ENCODE results near the gene ATP2C2.
"Not testable (repeated sequence)": the region's sequence is repeated elsewhere in the genome, so short reads cannot be mapped to it uniquely, and the experiment has no call there.

Gene ATP2C2

DNA sequence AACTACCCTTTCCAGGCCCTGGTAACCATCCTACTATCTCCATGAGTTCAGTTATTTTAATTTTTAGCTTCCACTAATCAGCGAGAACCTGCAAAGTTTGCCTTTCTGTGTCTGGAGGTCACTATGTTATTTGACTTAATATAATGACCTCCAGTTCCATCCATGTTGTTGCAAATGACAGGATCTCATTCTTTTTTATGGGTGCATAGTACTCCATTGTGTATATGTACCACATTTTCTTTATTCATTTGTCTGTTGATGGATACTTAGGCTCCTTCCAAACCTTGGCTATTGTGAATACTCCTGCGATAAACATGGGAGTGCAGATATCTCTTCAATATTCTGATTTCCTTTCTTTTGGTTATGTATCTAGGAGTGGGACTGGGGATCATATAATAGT, 31.6 kb downstream of the ATP2C2 start:
- not testable (repeated sequence) for DNase-seq

GRCh38 chr16:84403435-84403834, 35.1 kb downstream of the ATP2C2 start:
- DNase-seq = not testable (repeated sequence)

GRCh38 chr16:84404324-84404723, 36.0 kb downstream of the ATP2C2 start:
- DNase-seq = no peak

- no peak for DNase-seq
Measured at GRCh38 chr16:84404936-84405639, 36.8 kb downstream of the ATP2C2 start.

DNA sequence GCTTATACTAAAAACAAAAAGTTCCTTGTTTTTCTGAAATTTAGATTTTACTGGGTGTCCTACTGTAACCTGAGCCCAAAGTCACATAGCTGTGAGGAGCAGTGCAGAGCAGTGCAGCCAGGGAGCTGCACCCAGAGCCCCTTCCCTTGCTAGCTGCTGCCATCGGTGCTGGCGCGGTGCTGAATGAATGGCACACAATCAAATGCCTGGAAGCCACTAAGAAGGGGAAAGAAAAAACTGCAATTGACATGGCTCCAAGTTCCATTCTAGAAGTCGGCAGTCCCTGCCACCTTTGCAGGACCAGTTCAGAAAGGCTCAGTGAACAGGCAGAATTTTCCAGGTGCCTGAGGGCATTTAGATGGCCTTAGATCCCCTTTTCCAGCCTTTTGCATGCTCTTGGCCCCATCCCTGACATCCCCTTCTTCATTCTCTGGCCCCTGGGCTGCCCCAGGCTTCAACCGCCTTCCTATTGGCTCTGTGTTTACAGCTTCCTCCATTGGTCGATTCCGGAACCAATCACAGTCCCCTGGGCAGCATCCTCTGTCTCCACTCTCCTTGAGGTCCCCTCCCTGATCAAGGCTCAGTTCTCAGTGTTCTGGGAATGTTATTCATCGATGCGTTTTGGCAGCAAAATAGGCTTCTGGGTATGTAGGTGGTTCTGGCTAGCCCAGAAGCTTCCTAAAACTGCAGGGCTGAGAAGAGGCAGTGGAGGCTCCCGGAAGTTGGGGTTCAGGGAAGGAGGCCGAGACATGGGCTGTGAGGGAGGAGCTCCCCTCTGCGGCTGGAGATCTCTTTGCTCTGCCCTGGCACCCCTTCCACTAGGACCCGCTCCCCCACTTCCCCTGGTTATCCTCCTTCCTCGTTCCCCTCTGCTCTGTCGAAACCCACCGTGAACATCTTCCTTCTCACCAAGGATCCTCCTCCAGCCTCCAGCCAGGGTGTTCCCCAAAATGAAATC, 37.9 kb downstream of the ATP2C2 start:
- DNase-seq = no peak

- no peak for DNase-seq
Measured at GRCh38 chr16:84407588-84408313, 39.4 kb downstream of the ATP2C2 start.

DNA sequence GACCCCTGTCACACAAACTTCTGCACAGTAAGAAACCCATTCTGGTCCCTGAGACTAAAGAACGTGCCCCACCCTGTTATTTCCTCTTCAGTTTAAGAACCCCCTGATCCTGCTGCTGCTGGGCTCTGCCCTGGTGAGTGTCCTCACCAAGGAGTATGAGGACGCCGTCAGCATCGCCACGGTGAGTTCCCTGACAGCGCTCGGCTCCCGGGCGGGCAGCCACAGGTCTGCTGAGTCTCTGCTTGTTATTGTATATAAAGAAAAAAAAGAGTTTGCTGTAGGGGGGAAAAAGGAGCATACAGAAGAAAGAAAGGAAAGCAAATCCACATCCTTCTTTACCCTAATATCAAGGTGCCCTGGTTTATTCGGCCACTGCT, 40.0 kb downstream of the ATP2C2 start:
- DNase-seq = no peak

- no peak for DNase-seq
Measured at GRCh38 chr16:84408856-84409255, 40.5 kb downstream of the ATP2C2 start.

DNA sequence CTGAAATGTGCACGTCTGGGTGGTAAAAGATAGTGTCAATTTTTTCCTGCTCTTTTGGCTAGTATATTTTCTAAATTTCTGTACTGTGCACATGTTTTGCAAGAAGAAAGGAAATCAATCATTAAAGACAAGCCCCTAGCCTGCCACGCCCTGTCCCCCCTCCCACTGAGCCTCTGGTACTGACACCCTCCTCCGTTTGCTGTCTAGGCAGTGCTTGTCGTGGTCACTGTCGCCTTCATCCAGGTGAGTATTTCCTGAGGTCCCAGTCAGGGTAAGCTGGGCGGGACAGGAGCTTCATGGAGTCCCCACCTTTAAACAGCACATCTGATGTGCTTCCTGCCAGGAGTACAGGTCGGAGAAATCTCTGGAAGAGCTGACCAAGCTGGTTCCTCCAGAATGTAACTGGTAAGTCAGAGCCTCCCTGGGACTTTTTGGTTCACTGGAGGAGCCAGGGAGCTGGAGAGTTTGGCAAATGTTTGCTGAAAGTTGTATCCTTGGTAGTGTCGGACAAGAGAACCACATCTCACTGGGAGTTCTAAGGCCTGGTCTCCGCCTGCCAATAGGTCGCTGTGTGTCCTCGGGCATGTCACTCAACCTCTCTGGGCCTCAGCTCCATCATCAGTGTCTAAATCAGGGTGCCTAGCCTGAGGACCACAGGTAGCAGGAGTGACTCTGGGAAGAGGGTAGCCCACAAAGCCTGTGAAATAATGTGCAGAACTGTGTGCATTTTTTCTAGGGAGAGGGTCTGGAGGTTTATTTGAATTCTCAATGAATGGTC, 42.2 kb downstream of the ATP2C2 start:
- DNase-seq = no peak

DNA sequence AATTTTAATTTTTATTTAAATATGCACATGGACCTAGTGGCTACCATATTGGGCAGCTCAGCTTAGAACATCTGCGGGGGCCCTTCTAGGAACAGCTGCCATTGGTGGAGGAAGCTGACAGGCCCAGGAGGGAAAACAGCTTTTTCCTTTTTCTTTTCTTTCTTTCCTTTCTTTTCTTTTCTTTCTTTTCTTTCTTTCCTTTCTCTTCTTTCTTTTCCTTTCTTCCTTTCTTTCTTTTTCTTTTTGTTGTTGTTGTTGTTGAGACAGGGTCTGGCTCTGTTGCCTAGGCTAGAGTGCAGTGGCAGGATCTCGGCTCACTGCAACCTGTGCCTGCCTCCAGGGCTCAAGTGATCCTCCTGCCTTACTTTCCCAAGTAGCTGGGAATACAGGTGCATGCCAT, 43.4 kb downstream of the ATP2C2 start:
- no peak for DNase-seq

GRCh38 chr16:84412262-84412661, 43.9 kb downstream of the ATP2C2 start:
- no peak for DNase-seq

DNA sequence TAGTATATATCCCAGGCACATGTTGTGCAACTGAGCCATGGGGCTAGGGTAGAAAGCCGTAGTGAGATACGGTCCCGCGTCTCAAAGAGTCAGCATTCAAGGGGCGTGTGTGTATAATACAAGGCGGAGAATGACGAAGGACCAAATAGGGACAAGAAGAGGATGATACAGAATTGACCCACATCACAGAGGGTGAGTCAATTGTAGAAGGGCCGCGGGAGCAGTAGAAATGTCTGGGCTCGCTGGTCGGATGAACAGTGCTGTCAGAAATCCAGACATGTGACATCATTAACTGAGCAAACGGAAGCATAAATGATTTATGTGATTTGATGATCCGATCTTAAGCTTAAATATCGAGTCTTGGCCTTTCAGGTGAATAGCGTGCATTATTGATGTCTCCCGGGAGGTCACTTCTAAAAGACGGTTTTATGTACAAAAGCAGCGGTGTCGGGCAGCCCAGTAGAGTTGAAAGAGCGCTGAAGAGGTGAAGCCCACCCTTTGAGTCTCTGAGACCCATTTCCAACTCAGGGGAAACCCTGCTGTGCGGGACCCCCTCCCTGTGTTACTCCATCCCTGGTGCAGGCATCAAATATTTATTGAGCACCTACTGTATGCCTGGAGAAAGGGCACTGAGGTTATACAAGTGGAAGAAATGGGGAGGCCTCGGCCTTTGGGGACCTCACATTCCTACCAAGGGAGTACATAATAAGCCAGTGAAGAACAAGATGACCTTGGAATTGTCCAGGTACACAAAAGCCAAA, 45.1 kb downstream of the ATP2C2 start:
- no peak for DNase-seq

DNA sequence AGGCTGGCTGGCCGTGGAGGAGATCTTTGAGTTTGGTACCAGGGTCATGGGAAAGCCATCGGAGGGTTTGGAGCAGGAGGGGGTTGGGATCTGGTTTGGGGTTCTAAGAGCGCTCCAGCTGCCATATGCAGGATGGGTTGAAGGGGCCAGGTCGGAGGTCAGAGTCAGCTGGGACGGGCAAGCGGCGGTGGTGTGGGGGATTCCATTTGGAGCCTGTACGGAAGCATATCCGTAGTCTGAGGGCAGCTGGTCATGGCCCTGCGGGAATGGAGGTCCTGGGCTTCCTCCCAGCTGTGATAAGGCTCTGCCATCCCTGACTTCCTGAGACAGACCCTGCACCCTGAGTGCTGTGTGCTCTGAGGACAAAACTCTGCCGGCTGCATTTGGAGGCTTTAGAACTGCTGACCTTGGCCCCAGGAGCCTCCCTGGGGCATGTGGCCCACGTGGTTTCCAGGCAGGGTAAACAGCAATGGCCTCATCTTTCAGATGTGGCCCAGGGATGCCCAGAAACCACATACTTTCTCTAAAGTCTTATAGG, 46.5 kb downstream of the ATP2C2 start:
- no peak for DNase-seq

GRCh38 chr16:84416407-84417321, 48.3 kb downstream of the ATP2C2 start:
- no peak for DNase-seq

DNA sequence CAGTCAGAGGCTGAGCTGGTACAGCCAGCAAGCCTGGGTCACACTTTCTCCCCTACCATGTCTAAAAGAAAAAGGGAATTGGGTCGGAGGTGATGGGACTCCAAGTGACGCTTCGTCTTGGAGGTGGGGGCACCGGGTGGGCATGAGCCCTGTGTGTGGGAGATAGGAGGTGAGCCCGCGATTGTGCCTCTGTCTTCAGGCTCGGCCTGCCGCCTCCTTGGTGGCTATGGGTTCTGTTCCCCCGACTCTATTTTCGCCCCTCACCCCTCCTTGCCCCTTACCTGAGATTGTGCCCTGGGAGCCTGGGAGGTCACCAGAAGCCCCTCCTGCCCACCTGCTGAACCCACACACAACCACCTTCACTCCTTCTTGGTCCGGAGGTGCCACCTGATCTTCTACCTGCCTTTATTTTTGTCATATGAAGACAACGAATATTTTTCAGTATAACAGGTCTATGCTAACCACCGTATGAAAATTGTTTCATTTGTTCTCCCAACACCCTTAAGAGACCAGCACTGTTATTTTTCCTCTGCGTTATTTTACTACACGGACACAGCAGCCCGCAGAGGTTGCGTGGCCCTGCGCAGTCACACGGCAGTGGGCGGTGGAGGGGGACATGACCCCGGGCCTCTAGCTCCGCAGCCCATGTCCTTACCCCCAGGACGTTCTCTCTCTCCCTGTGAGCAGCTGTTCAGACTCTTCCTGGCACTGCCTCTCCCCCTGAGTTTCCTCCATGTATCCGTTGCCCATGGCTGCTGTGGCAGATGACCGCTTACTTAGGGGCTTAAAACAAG, 49.9 kb downstream of the ATP2C2 start:
- DNase-seq = no peak

- DNase-seq = no peak
Measured at GRCh38 chr16:84419730-84420129, 51.4 kb downstream of the ATP2C2 start.

- DNase-seq = not testable (repeated sequence)
Measured at GRCh38 chr16:84420556-84420955, 52.2 kb downstream of the ATP2C2 start.

DNA sequence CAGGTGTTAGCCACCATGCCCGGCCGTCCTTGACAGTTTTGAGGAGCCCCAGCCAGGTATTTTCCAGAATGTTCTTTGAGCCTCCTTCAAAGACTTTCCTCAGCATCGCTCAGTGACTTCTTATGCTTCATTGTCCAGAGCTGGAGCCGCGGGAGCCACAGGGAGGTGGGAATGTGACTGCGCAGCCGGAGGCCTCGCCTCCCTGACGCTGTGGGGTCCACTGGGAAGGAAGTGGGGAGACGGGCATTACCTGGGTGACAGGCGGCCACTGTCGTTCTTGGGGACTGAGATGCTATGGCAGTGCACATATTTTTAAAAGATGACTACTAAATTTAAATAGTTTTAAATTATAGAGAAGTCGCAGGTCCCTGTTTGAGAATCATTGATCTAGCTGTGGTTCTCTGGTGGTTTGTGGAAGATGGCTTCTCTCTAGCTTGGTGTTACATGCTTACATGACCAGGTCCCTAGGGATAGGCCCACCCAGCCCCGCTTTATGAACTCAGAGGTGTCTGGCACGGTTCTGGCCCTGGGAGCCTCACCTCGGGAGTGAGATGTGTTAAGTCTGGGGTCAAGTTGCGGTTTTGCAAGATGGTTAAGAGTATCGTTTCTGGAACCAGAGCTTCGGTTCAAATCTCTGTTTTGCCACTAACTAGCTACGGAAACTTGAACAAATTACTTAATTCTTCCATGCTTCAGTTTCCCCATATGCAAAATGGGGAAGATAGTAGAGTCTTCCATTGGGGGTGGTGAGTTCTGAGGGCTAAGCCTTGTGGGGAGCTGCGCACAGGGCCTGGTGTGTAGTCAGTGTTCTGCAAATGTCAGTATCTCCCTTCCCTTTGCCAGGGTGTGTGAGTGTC, 53.0 kb downstream of the ATP2C2 start:
- no peak for DNase-seq

DNA sequence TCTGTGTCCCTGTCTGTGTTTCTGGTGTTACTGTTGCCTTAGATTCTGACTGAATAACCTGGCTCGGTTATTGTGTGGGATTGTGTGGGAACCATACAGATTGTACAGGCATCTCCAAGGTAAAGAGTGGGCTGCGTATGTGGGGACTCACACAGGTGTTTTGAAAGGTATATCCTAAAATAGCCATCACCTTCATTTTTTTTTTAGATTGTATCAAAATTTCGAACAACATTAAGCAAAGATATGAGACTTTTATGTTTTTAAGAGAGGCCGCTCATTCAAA, 53.5 kb downstream of the ATP2C2 start:
- no peak for DNase-seq

Measured in effector CD4-positive, alpha-beta T cell (primary cell).